B cell (primary cell): ENCODE results near the gene KIAA1217. TPM values are rescaled to one million over a fixed set of nuclear protein-coding genes. Genes with fewer than 3 reads are reported as not detected.

Experiments
- ATAC-seq: fragments of 200-7000 bp; cut with Tn5 transposase; one replicate; pipeline ENCODE4 v1.10.0; 2021; ENCODE audit warnings: low read depth, mild to moderate bottlenecking, moderate number of reproducible peaks, moderate library complexity
- CTCF ChIA-PET: fragments of 350-600 bp; sonication (Branson Sonifier 250); formaldehyde crosslinking; loops from one replicate; lab custom pipeline; 2021; ENCODE audit warnings: antibody characterized with exemption, inconsistent platforms; lab: Charles Lee
- POLR2A ChIA-PET: fragments of 350-600 bp; sonication (Branson Sonifier 250); formaldehyde crosslinking; loops from one replicate; lab custom pipeline; 2021; ENCODE audit warnings: antibody characterized with exemption; lab: Charles Lee
- DNase-seq: peaks from one replicate; pipeline ENCODE4 v3.0.0; 2013
- H2AFZ ChIP-seq: 2 replicates; pipeline ENCODE4 v1.6.1; 2012; ENCODE audit warnings: mild to moderate bottlenecking, low read depth, low read length; ENCODE audit not compliant: insufficient read depth, poor library complexity, severe bottlenecking
- H3K27ac ChIP-seq, 2 donors: 1 replicate in 1 of 2; 2 replicates in 1 of 2; pipeline ENCODE4 v1.5.1; 2012 to 2013; ENCODE audit warnings: low read length in 2 of 2, mild to moderate bottlenecking in 2 of 2, moderate library complexity in 1 of 2
- H3K27me3 ChIP-seq, 4 experiments: fragments of 200-600 bp in 1 of 4; sonication (generic) in 1 of 4; replicated peaks in 1 of 4; 1 replicate in 2 of 4; 2 replicates in 2 of 4; pipeline versions ENCODE4 v1.6.1 to v1.7.0; 2013 to 2016; ENCODE audit warnings: low read length in 3 of 4, mild to moderate bottlenecking in 2 of 4, mixed read lengths in 1 of 4, moderate library complexity in 1 of 4; ENCODE audit not compliant: insufficient read depth in 4 of 4, control insufficient read depth in 3 of 4; ENCODE audit errors: control extremely low read depth in 1 of 4
- H3K36me3 ChIP-seq, 2 experiments: replicated peaks in 1 of 2; 1 replicate in 1 of 2; 2 replicates in 1 of 2; pipeline versions ENCODE4 v1.6.1 to v1.7.1; 2013; ENCODE audit warnings: low read length in 1 of 2; ENCODE audit not compliant: insufficient read depth in 2 of 2, control insufficient read depth in 1 of 2; ENCODE audit errors: control extremely low read depth in 1 of 2, extremely low read depth in 1 of 2
- H3K4me1 ChIP-seq, 2 donors: fragments of 200-600 bp in 1 of 2; sonication (generic) in 1 of 2; 1 replicate in 1 of 2; 2 replicates in 1 of 2; pipeline versions ENCODE4 v1.5.1 to v1.6.1; 2013 to 2017; ENCODE audit warnings: low read length in 2 of 2; ENCODE audit not compliant: control insufficient read depth in 2 of 2, insufficient read depth in 2 of 2
- H3K4me2 ChIP-seq: replicated peaks from 2 replicates; pipeline ENCODE3; 2012; ENCODE audit warnings: mild to moderate bottlenecking, low read depth, low read length; ENCODE audit not compliant: poor library complexity, severe bottlenecking
- H3K4me3 ChIP-seq, 5 experiments: fragments of 200-600 bp in 1 of 5; sonication (generic) in 1 of 5; 1 replicate in 3 of 5; 2 replicates in 2 of 5; pipeline versions ENCODE4 v1.5.1 to v1.7.0; 2011 to 2016; ENCODE audit warnings: low read length in 4 of 5, mild to moderate bottlenecking in 4 of 5, low read depth in 2 of 5, control low read depth in 1 of 5, moderate library complexity in 1 of 5; ENCODE audit not compliant: insufficient read depth in 1 of 5; ENCODE audit errors: control extremely low read depth in 1 of 5, extremely low read depth in 1 of 5
- H3K79me2 ChIP-seq: fragments of 200-600 bp; sonication (generic); one replicate; pipeline ENCODE4 v1.6.0; 2016; ENCODE audit warnings: low read length; ENCODE audit not compliant: control insufficient read depth, insufficient read depth
- H3K9ac ChIP-seq: fragments of 200-600 bp; sonication (generic); 2 replicates; pipeline ENCODE4 v1.6.1; 2017; ENCODE audit warnings: mild to moderate bottlenecking, low read length, moderate library complexity
- H3K9me3 ChIP-seq, 3 donors: one replicate each; pipeline versions ENCODE4 v1.6.1 to v1.7.1; 2013; ENCODE audit warnings: low read length in 2 of 3; ENCODE audit not compliant: control insufficient read depth in 2 of 3, insufficient read depth in 1 of 3; ENCODE audit errors: control extremely low read depth in 1 of 3
- H4K20me1 ChIP-seq: 2 replicates; pipeline ENCODE4 v1.6.0; 2012; ENCODE audit warnings: mild to moderate bottlenecking, low read length; ENCODE audit not compliant: insufficient read depth, control insufficient read depth, poor library complexity, severe bottlenecking
- H3K27ac Mint-ChIP-seq: one replicate; pipeline ENCODE4 v1.8.0; 2021; ENCODE audit warnings: mixed read lengths
- H3K27me3 Mint-ChIP-seq: one replicate; pipeline ENCODE4 v1.8.0; 2021; ENCODE audit warnings: mixed read lengths
- H3K4me1 Mint-ChIP-seq: one replicate; pipeline ENCODE4 v1.8.0; 2021; ENCODE audit warnings: mixed read lengths
- H3K4me3 Mint-ChIP-seq: one replicate; pipeline ENCODE4 v1.8.0; 2021; ENCODE audit warnings: mixed read lengths
- H3K9me3 Mint-ChIP-seq: one replicate; pipeline ENCODE4 v1.8.0; 2022; ENCODE audit warnings: mixed read lengths; ENCODE audit not compliant: insufficient read depth
- EZH2 ChIP-seq: IDR thresholded peaks from 2 replicates; pipeline ENCODE4 v1.6.1; 2012; ENCODE audit warnings: borderline replicate concordance, low read depth, mild to moderate bottlenecking, moderate library complexity, low read length; ENCODE audit not compliant: insufficient read depth, poor library complexity, severe bottlenecking
- WGBS: methylation state at CpG from one replicate; pipeline ENCODE4 v1.1.5; 2013; ENCODE audit warnings: missing lambda C conversion rate; ENCODE audit not compliant: insufficient coverage; 5-methylcytosine and 5-hydroxymethylcytosine counted together
- intact Hi-C: fragments of 100-400 bp; cut with micrococcal nuclease; formaldehyde crosslinking; loops from one replicate; pipeline ENCODE4 v1.10.0; 2022
- polyA plus RNA-seq: library from polyadenylated mRNA; depleted of rRNA; stranded (reverse); fragments of >200 nt; gene quantifications from 2 replicates; pipeline ENCODE4 v1.2.3, GENCODE V29; 2012
- total RNA-seq, 2 donors: library from RNA; stranded (reverse); fragments of 120-200 nt in 1 of 2; gene quantifications; 1 replicate in 1 of 2; 2 replicates in 1 of 2; pipeline versions ENCODE4 v1.2.3 to v1.2.4, GENCODE V29; 2013 to 2022
- TF ChIP-seq, protein P1 (sequence below): fragments of 200-600 bp; IDR thresholded peaks from one replicate; pipeline ENCODE4 v1.8.0; 2022; ENCODE audit warnings: antibody characterized with exemption, mild to moderate bottlenecking

The KIAA1217 gene
- total and polyA plus RNA-seq, 2 donors (not counting 1 experiment from before 2014, with no cell fraction given): 0.67 TPM; not detected in 1

DNA sequence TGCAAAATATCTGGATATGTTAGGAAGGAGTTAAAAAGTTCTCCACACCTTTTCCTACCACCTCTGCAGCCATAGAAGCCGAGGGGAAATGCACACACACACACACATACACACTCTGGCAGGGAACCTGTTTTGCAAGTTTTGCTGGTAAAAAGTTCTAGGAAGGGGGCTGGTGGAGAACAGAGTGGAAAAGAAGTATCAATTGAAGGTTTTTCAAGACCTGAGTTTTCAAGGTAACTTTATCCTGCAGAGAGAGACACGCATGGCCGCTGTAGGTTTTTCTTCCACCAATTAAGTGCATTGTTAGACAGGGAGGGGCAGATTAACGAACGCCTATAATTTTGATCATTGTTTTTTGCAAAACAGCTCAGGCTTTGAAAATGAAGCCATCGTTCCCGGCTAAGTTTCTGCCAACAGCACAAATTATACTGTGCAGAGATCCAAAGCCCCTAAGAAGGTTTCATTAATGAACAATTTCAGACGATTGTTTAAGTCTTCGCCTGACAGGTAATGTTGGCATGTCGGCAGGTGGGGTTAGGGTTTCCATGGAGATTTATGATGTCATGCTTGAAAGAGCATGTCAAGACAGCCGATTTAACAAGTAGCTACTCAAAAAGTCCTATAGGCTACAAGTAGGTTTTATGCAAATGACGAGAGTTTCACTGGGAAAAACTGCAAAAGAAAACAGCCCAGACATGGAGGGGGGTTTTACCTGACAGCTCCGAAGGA is 29.7 kb downstream of the KIAA1217 start:
- CTCF ChIA-PET: no interaction called here

More for the DNA sequence above, 29.7 kb downstream of the KIAA1217 start:
- Mint-ChIP-seq H3K27ac (no peak overlapping the region), H3K4me3 (no peak overlapping the region), H3K4me1 (no peaks in the 10 kb centered on the region), H3K9me3 (no peaks in the 10 kb centered on the region), H3K27me3 (peaks cover 18% of the 10 kb centered on the region)
- no peak overlapping the region for H3K9ac ChIP-seq
- no peak for ATAC-seq
- H3K27me3 ChIP-seq: no peaks in the 10 kb centered on the region
- no peaks in the 10 kb centered on the region for H3K36me3 ChIP-seq
- 57% methylated on average over 9 of the region's 13 CpGs for WGBS
- no peak overlapping the region for H2AFZ ChIP-seq
- H3K9me3 ChIP-seq: no peaks in the 10 kb centered on the region
- TF ChIP-seq, protein P1, sequence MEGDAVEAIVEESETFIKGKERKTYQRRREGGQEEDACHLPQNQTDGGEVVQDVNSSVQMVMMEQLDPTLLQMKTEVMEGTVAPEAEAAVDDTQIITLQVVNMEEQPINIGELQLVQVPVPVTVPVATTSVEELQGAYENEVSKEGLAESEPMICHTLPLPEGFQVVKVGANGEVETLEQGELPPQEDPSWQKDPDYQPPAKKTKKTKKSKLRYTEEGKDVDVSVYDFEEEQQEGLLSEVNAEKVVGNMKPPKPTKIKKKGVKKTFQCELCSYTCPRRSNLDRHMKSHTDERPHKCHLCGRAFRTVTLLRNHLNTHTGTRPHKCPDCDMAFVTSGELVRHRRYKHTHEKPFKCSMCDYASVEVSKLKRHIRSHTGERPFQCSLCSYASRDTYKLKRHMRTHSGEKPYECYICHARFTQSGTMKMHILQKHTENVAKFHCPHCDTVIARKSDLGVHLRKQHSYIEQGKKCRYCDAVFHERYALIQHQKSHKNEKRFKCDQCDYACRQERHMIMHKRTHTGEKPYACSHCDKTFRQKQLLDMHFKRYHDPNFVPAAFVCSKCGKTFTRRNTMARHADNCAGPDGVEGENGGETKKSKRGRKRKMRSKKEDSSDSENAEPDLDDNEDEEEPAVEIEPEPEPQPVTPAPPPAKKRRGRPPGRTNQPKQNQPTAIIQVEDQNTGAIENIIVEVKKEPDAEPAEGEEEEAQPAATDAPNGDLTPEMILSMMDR: no peak
- no peak for TF ChIP-seq EZH2
- intact Hi-C loops: no loop called here
- no peak overlapping the region for H3K27ac ChIP-seq
- H3K4me3 ChIP-seq: no peak overlapping the region
- POLR2A ChIA-PET: no interaction called here
- H3K4me1 ChIP-seq: no peaks in the 10 kb centered on the region
- no peak for DNase-seq
- H3K79me2 ChIP-seq: no peaks in the 10 kb centered on the region
- no peak overlapping the region for H3K4me2 ChIP-seq
- no peaks in the 10 kb centered on the region for H4K20me1 ChIP-seq
